Fibroblast of lung (primary cell): ENCODE results near the gene ATP5PD.

Source experiments
- EZH2 ChIP-seq: IDR thresholded peaks from 2 replicates; pipeline ENCODE4 v1.5.1; 2012; ENCODE audit warnings: low read length, control low read depth, mild to moderate bottlenecking; ENCODE audit errors: missing control alignments
- TF ChIP-seq, protein P1 (sequence below), 2 donors: IDR thresholded peaks in 1 of 2; conservative IDR thresholded peaks in 1 of 2; 1 replicate in 1 of 2; 2 replicates in 1 of 2; pipeline ENCODE4 v1.5.1; 2011 to 2012; ENCODE audit warnings: low read length in 2 of 2, control low read depth in 1 of 2, inconsistent platforms in 1 of 2, low read depth in 1 of 2, mild to moderate bottlenecking in 1 of 2

- TF ChIP-seq, protein P1, sequence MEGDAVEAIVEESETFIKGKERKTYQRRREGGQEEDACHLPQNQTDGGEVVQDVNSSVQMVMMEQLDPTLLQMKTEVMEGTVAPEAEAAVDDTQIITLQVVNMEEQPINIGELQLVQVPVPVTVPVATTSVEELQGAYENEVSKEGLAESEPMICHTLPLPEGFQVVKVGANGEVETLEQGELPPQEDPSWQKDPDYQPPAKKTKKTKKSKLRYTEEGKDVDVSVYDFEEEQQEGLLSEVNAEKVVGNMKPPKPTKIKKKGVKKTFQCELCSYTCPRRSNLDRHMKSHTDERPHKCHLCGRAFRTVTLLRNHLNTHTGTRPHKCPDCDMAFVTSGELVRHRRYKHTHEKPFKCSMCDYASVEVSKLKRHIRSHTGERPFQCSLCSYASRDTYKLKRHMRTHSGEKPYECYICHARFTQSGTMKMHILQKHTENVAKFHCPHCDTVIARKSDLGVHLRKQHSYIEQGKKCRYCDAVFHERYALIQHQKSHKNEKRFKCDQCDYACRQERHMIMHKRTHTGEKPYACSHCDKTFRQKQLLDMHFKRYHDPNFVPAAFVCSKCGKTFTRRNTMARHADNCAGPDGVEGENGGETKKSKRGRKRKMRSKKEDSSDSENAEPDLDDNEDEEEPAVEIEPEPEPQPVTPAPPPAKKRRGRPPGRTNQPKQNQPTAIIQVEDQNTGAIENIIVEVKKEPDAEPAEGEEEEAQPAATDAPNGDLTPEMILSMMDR (conservative IDR thresholded peaks at IDR 0.05 in 1 of 2, IDR thresholded peaks at IDR 0.05 in 1 of 2; ENCODE audit: low read depth in 1 of 2, low read length in 2 of 2) = no peak
- no peak for TF ChIP-seq EZH2
Observed at GRCh38 chr17:74994440-74994839, 52.3 kb downstream of the ATP5PD start.
